PC-3 (cell line): Measurements from ENCODE around the gene SSBP2.

Experiments used
- EZH2phosphoT487 ChIP-seq: fragments of 300-600 bp; sonication (generic); IDR thresholded peaks from 2 replicates; pipeline ENCODE4 v1.6.1; 2018; ENCODE audit warnings: mild to moderate bottlenecking, antibody characterized with exemption, low read length, borderline replicate concordance
- TF ChIP-seq, protein P1 (sequence below): fragments of 300-600 bp; sonication (generic); conservative IDR thresholded peaks from 2 replicates; pipeline ENCODE4 v1.5.1; 2017; ENCODE audit warnings: antibody characterized with exemption, low read depth, mild to moderate bottlenecking, low read length

DNA sequence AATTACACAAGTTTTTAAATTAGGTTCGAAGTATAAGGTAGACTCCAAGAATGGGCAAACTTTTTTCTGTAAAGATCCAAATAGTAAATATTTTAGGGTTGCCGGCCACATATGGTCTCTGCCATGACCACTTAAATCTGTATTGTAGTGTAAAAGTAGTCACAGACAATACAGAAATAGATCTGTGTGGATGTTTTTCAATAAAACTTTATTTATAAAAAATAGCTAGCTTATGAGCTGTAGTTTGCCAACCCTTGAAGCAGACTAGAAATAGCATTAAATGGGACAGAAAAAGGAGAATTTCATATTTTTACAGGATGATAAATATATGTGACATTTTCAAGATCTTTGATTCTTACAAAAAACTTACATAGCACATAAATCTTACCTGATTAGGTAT lies 262.0 kb downstream of the SSBP2 start:
- TF ChIP-seq, protein P1, sequence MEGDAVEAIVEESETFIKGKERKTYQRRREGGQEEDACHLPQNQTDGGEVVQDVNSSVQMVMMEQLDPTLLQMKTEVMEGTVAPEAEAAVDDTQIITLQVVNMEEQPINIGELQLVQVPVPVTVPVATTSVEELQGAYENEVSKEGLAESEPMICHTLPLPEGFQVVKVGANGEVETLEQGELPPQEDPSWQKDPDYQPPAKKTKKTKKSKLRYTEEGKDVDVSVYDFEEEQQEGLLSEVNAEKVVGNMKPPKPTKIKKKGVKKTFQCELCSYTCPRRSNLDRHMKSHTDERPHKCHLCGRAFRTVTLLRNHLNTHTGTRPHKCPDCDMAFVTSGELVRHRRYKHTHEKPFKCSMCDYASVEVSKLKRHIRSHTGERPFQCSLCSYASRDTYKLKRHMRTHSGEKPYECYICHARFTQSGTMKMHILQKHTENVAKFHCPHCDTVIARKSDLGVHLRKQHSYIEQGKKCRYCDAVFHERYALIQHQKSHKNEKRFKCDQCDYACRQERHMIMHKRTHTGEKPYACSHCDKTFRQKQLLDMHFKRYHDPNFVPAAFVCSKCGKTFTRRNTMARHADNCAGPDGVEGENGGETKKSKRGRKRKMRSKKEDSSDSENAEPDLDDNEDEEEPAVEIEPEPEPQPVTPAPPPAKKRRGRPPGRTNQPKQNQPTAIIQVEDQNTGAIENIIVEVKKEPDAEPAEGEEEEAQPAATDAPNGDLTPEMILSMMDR = no peak
- TF ChIP-seq EZH2phosphoT487 = no peak
